GM19397 (cell line): ENCODE measurements around the gene ZER1.

Experiments
- ATAC-seq: cut with Tn5 transposase; IDR thresholded peaks from one replicate; pipeline ENCODE4 v1.9.1; 2021; ENCODE audit warnings: mild to moderate bottlenecking, moderate library complexity; ENCODE audit not compliant: unreplicated experiment

The ZER1 gene

DNA sequence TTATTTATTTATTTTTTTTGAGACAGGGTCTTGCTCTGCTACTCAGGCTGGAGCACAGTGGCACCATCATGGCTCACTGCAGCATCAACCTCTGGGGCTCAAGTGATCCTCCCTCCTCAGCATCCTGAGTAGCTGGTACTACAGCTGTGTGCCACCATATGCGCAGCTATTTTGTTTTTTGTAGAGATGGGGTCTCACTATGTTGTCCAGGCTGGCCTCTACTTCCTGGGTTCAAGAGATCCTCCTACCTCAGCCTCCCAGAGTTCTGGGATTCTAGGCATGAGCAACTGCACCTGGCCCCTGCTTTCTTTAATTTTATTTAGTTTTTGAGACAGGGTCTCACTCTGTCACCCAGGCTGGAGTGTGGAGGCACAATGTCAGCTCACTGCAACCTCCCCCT lies 28.3 kb downstream of the ZER1 start:
- ATAC-seq: no peak

DNA sequence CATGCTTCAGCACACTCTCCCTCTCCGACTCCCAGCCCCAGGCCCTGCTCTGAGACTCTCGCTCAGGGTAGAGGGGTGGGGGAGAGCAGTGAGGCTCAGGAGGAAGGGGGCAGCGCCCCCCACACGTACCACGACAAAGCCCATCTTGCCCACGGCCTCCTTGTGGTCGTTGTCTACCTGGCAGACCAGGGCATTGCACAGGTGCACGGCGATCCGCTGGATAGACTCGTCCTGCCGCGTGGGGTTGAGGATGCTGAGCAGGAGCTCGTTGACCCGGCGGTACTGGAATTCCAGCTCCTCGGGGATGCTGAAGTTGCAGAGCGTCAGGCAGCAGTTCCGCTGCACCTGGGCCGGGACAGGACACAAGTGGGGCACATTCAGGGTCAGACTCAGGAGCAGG lies 29.3 kb downstream of the ZER1 start:
- no peak for ATAC-seq

DNA sequence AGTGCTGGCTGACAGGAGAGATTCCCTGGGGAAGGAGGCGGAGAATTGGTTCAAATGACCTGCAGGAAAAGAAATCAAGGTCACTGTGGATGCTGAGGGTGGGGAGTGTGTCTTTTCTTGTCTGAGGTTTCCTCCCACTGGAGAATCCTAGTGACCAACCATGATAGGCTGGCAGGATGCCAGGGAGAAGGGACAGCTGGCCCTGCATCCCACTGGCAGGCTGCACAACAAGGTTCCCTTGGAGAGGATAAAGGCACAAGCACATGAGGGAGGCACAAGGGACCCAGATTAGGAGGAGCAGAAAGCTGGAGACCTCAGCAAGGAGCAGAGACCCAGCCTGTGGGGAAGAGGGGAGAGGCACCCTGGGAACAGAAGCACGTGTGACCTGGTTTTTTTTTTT lies 36.4 kb downstream of the ZER1 start:
- ATAC-seq: no peak

DNA sequence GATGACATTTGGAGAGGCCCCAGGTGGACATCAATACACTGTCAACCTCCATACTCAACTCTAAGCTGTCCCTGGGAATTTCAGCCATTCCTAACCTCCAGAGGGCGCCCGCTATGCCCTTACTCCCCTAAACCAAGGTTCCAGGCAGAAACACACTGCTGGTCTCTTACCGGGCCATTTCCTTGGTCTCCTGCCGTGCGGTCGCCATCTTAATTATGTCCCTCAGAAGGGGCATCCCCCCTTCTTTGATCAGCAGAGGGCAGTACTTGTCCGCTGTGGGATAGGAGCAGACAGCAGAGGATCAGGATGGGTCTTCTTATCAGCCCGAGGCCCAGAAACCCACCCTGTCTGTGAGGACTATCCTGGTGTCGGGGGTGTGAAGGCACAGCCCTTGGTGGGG lies 38.5 kb downstream of the ZER1 start:
- no peak for ATAC-seq

DNA sequence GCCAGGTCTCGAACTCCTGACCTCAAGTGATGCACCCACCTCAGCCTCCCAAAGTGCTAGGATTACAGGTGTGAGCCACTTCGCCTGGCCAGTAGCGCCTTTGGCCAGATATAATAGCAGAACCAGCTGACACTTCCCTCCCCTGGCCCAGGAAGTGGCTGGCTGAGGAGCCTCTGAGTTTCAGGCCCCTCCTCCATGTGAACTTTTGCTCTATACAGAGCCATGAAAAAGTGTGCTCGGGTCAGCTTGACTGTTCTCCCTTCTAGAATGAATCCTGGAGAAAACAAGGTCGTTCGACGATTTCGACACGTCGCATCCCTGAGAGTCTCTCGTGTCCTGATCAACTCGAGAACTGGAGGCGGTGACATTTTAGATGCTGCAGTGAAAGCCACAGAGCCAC lies 39.2 kb downstream of the ZER1 start:
- ATAC-seq: no peak

DNA sequence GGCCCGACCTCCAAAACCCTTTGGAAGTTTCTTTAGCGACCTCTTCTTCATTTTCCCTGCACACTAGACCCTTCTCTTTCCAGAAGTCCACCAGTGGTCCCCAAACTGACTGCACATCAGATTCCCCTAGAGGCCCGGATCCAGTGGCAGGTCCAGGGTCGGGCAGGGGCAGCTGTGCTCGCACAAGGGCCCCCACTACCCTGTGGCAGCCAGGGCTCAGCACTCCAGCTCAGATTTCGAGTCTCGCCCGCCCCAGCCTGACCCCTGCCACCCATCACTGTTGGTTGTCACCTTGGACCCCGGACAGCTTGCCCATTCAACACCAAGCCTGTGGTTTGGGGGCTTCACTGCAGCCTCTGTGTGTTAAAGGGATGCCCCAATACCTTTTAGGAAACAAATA lies 40.0 kb downstream of the ZER1 start:
- ATAC-seq: no peak

DNA sequence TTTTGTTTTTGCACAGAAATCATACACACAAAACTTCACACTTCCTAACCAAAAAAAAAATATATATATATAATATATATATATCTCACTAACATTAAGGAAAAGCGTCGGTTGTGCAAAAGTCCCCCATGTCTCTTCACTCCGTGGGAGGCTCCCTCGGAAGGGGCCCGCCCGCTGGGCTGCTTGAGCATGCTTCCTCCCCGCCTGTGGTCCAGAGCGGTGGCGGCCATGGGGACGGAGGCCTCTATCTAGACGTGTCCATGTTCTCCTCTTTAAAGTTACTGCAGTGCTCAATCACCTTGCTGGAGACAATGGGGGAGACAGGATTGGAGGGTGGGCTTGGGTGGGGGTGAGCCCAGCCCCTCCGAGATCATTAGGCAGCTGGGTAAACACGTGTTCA lies 40.6 kb downstream of the ZER1 start:
- ATAC-seq: no peak

DNA sequence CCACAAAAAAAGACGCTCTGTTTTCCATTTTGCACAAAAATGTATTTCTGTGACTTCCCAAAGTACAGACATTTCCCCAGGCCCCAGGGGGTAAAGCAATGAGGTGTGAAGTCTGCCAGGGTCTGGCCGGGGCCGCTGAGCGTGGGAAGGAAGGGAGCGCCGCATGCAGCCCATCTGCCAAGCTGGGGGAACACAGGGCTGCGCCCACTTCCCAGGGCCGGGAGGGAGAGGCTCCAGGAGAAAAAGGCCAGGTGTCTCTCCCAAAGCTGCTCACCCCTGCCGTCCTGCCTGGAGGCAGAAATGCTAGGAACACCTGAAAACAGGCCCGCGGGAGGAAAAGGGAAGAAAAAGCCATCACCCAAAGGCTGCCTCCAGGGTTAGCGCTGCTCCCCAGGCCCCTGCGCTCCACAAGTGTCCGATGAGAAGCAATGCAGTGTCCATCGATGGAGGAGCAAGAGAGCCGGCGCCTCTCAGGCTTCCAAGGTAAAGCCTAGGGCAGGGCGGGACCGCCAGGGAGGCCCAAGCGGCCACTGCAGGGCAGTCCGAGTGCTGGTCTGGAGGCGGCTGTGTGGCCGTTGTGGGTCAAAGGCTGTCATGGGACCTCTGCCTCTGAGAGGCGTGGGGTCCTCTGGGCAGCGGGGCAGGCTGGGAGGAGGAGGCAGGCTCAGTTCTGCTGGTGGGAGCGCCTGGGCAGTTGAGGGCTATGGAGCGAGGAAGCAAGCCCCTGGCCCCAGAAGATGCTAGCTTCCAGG lies 41.8 kb downstream of the ZER1 start:
- no peak for ATAC-seq

DNA sequence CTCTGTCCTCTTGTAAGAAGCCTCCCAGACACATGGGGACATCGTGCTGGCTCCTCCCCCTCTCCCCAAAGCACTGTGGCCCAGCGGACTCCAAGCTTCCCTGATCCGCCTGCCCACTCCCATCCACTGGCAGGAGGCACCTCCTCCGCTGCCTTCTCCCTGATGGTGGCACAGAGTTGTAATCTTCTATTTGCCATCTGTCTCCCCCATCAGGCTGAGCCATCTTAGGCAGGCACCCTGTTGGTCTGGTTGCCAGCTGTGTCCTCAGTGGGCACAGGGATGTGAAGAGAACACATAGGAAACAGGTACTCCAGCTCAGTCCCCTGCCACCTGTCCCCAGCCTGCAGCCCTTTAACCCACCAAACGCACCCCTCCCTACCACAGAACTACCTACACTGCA lies 42.4 kb downstream of the ZER1 start:
- ATAC-seq: no peak

DNA sequence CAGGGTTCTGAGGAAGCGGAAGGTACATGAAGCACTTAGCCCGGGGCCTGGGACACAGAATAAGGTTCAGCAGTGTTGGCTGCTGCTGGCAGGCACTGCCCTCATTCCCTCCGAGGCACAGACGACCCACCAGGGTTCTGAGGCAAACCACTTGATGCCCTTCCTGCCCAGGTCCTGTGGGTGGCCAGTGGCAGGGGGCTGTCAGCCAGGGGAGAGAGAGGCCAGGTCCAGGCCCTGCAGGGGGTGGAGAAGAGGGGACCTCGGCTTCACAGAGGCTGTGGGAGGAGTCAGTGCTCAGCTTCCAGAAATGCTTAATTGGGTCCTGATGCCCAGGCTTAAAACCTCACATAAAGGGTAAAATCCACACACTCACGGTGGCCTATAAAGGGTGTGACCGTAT lies 43.4 kb downstream of the ZER1 start:
- no peak for ATAC-seq

DNA sequence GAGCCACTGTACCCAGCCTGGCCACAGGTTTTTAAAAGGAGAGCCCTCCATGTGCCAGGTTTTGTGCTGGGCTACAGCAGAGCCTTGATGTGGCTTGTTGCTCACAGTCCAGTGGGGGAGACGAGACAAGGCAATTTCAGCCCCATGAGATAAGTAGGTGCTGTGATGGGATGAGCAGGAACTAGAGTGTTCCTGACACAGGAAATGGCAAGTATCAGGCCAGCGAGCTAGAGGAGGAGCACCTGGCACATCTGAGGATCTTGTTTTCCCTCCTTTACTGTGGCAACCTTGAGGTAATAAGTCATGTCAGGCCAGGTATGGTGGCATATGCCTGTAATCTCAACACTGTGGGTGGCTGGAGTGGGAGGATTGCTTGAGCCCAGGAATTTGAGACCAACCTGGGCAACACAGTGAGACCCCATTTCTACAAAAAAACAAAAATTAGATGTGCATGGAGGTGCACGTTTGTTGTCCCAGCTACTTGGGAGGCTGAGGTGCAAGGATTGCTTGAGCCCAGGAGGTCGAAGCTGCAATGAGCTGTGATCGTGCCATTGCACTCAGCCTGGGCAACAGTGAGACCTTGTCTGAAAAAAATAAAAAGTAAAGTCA lies 44.0 kb downstream of the ZER1 start:
- ATAC-seq: no peak

DNA sequence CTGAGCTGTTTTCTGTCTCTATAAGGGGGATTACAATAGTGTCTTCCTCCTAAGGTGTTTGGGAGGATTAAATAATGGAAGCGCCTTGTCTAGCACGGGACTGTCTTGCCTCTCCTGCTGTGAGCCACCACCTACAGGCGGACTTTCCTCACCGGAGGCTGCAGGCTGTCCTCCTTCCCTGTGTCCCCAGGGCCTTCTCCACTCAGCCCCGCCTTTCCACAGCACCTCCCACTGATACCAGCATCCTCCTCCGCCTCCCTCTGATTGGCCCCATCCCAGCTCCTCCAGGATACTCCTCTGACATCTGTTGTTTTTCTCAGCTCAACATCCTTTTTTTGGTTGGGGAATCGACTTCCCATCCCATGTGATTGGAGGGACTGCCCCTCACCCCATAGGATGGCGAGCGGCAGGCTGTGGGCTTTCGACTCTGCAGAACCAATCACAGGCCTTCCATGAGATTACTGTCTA lies 46.9 kb downstream of the ZER1 start:
- ATAC-seq: no peak

DNA sequence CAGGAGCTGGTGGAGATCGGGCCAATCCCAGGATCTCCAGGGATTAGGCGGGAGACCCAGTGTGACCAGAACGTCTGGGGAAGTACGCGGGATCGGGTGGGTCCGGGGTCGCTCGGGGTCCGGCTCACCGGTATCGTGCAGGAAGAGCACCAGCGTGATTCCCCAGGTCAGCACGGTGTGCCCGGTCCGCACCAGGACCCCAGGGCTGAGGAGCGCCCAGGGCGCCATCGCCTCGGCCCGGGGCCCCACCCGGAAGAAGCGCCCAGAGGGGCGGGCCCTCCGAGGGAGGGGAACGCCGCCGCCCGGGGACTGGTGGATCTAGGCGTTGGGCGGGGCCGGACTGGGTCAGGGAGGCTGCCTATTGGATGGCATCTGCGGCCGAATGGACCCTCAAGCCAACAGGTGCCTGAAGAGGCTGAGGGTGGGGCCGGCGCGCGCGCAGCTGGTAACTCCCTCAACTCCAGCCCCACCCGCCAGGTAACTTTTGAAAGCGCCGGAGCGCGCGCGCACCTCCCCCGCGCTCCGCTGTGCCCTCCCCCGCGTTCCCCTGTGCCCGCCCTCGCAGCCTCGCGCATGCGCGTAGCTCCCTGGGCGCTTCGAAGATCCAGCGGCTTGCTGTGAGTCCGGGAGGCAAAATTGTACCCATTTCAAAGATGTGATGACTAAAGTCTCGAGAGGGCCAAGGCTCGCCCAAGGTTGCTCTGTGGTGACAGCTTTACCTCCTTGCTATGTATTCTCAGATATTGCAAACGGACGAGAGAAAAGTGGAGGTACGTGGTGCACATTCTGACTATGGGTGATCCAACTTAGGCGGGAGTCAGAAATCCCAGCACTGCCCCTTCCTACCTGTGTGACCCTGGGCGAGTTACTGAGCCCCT lies 47.6 kb downstream of the ZER1 start, which contains the start of gene ZDHHC12:
Gene ZDHHC12, minus strand, starts transcription at position 262 of the 878 bp plus-strand sequence. Its CDS starts 34 bp downstream, at position 228.
- ATAC-seq: peak; percentile 90

DNA sequence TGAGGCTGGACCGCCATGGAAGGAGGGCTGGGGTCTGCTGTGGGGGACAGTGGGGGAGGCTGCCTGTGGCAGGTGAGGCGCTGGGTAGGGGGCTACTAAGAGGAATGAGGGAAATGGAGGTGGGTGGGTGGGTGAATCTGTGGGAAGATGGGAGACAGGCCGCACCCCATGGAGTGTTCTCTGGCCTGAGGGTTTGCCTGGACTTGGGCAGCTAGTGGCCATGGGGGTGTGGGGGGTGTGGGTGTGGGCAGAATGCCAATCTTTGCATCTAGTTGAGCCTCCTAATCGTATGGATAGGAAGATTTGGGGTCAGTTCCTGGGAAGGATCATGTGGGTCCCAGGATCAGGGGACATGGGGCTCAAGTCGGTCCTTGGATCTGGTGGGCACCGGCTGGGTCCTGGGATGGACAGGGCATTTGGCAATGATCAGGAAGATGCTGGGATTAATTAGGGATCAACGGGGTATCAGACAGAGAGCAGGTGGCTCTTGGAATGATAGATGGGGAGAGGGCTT lies 48.3 kb downstream of the ZER1 start:
- ATAC-seq: no peak

DNA sequence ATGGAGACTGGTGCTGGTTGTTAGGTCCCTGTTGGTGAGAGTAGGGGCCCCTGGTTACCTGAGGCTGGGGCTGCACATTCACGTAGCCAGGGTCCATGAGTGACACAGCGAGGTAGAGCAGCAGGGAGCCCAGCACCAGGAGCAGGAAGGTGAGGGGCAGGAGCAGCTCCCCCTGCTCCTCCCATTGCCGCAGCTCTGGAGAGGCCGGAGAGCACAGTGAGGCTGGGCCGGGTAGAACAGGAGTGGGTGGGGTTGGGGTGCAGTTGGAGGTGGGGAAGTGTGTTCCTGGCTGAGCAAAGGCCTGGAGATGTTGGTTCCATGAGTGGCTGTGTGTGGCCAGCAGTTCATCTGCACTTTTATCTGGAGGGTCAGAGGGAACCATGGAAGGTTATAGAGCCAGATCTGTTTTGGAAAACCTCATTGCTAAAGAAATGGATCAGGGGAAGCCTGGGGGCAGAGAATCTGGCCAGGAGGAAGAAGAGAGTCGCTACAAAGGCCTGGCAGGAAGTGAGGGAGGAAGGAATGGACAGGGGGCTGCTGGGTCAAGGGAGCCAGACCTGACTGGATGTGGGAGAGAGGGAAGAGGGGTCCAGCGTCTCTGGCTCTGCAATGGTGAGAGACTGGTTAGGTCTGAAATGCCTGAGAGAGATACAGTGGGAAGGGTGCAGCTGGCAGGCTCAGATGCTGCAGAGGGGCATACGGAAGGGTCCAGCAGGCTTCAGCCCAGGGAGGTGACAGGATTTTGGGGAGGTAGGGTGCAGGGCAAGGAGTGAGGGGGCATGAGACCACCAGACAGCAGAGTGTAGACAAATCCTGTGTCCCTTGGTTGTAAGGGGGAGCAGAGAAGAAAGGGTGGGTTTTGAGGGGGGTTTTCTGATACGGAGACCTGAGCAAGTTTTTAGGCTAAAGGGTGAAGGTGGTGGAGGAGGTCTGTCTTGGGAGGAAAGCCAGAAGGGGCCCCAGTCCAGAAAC lies 49.1 kb downstream of the ZER1 start:
- ATAC-seq: no peak

DNA sequence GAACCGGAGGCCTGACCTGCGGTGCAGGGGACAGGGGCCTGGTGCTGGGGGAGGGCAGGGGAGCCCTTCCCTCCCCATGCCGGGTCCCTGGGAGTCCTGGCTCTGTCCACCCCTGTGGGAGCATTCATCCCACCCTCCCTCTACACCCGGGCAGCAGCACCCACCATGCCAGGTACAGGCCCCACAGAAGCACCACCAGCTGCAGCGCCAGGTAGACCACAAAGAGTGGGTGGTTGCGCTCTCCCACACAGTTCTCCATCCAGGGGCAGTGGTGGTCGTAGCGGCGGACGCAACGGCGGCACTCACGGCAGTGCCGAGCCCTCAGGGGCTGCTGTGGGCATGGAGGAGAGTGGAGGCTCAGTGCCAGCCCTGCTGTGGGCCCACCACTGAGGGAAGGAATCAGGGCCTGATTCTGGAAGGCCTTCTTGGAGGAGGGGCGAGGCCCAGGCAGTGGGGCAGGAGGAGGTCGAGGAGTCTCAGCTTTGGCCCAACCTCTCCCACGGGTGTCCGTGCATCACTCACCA lies 50.2 kb downstream of the ZER1 start:
- ATAC-seq: no peak

DNA sequence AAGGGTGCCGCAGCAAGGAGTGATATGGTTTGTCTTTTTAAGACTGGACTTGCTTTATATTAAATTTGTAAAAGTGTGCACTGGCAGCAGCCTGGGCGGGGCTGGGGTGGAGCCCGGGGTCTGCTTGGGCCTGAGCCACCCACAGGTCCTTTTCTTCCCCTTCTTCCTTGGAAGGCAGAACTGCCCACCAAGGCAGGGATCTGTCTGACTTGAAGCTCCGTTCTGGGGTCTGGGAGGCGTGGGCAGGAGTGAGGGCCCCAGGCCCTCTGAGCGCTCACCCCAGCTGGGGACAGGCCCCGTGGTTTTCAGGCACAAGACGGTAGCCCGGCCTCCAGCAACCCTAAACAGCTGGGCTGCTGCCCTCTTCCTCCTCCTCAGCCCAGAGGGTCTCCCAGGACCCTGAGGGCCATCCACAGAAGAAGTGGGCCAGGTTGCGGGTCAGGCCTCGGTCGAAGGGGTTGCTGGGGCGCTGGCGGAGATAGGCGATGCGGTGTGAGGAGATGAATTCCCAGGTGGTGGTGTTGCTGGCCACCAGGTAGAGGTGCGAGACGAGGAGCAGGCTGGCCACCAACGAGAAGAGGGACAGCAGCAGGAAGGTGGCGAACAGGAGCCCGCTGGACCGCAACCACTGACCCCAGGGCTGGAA lies 50.8 kb downstream of the ZER1 start:
- ATAC-seq: no peak

DNA sequence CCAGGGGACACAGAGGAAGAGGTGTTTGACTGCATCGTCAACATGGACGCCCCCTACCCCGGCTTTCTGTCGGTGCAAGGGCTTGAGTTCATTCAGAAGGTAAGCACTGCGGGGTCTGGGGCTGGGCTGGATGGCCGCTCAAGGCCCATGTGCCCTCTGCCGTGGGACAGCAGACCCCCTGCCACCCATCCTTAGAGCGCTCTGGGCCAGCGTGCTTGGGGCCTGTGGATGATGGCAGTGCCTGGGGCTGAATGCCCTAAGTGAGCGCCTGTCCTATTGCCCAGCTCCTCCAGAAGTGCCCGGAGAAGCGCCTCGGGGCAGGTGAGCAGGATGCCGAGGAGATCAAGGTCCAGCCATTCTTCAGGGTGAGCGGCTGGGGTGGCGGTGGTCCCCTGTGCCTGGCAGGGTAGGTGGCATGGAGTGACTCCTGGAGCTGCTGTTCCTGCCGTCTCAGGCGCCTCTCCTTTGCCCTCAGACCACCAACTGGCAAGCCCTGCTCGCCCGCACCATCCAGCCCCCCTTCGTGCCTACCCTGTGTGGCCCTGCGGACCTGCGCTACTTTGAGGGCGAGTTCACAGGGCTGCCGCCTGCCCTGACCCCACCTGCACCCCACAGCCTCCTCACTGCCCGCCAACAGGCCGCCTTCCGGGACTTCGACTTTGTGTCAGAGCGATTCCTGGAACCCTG lies 51.7 kb downstream of the ZER1 start:
- ATAC-seq: no peak

DNA sequence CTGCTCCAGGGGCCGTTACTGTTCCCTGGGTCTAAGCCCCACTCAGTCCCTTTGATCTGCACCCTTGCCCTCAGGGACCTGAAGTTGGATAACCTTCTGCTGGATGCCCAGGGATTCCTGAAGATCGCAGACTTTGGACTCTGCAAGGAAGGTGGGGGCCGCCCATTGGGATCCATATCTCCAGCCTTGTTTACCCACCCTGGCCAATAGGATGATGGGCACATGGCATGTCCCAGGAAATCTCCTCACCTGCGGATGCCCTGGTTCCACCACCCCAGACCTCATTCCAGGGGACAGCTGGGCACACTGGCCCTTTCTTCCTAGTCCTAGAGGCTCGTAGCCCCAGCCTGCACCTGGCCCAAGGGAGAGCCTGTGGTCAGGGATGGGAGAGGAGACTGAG lies 53.3 kb downstream of the ZER1 start:
- no peak for ATAC-seq
